ENCODE measurements around the gene TMEM109.

TMEM109 gene, protein sequence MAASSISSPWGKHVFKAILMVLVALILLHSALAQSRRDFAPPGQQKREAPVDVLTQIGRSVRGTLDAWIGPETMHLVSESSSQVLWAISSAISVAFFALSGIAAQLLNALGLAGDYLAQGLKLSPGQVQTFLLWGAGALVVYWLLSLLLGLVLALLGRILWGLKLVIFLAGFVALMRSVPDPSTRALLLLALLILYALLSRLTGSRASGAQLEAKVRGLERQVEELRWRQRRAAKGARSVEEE

DNA sequence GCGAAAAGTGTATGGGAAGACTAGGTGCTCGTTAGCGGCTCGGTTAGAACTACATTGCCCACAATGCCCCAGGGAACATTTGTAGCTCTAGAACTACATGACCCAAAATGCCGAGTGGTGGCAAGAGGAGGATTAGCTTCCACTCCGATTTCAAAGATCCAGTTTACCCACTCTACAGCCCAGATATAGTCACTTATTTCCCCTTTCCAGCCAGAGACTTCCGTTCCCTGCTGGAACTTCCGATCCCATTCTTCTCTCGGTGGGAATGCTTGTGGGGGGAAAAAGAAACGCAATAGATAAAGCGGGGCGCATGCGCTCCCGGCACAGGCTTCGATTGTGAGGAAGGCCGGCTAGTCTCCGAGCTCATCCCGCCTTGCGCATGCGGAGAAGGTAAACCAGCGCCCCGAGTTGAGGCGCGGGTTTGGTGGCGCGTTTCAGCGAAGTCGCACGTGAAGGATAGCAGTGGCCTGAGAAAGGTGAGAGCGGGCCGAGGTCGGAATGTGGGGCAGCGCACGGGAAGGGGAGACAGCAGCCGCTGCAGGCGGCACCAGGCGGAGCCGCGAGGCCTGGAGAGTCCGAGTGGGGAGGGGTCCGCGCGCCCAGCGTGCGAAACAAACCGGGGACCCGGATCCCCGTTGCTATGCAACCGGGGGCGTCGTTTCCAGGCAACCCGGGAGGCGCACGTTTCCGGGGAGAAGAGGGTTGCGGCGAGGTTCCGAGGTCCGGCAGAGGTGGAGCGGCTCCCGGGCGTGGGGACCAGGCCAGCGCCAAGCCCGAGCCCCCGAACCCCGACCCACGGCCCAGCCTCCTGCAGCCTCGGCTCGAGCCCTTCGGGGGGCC is at the start of gene TMEM109:
Gene TMEM109, plus strand, starts transcription at position 366 of the 840 bp plus-strand sequence. CDS start 5,536 bp downstream, outside the sequence.
- peak; percentile 45 to 96 (median 88) for DNase-seq

GRCh38 chr11:60864856-60865513 is 49.0 kb upstream of the TMEM109 start:
- no peak for DNase-seq

DNA sequence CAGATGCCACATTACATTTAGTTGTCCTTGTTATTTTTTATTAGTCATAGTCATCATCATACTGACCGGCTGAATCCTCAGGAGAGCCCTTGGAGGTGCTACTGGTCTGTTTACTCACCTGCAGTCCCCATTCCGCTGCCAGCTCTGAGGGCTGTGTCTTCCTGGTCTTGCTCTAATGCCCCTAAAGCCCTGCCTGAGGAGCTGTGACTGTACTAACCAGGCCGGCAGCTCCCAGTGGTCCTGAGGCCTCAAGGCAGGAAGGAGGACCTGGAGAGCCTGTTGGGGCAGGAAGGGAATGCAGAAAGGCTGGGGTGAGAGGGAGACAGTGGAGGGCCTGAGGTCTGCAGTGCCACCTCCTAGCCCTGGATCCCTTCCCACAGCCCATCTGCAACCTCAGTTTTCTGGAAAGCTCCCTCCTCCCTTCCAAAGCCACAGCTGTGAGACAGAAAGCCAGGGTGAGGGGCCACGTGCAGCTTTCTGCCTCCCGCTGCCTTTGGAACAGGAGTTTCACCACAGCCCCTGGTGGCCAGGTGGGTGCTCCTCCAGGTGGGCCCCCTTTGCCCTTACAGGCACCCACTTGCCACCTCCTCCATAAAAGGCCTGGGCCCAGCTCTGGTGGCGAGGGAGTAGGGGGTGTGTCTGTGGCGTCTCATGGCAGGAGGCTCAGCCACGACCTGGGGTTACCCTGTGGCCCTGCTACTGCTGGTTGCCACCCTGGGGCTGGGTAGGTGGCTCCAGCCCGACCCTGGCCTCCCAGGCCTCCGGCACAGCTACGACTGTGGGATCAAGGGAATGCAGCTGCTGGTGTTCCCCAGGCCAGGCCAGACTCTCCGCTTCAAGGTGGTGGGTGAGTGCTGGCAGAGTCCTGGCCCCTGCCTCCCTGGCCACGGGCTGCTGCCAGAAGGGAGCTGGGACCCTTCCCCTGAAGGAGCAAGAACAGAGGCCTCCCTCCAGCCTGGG is 46.8 kb upstream of the TMEM109 start, which contains the start of gene ZP1:
Gene ZP1, plus strand, starts transcription at position 632 of the 960 bp plus-strand sequence. Its CDS starts 20 bp downstream, at position 652.
- DNase-seq, result no peak

- DNase-seq, result no peak
These were observed 45.9 kb upstream of the TMEM109 start for GRCh38 chr11:60867871-60868681.

GRCh38 chr11:60868682-60869450 is 45.1 kb upstream of the TMEM109 start:
- DNase-seq, result no peak

GRCh38 chr11:60869451-60869825 is 44.5 kb upstream of the TMEM109 start:
- DNase-seq, result no peak

- peak in 1 of 14 donors; percentile 53 for DNase-seq
These were observed 43.7 kb upstream of the TMEM109 start for GRCh38 chr11:60870276-60870675.

DNA sequence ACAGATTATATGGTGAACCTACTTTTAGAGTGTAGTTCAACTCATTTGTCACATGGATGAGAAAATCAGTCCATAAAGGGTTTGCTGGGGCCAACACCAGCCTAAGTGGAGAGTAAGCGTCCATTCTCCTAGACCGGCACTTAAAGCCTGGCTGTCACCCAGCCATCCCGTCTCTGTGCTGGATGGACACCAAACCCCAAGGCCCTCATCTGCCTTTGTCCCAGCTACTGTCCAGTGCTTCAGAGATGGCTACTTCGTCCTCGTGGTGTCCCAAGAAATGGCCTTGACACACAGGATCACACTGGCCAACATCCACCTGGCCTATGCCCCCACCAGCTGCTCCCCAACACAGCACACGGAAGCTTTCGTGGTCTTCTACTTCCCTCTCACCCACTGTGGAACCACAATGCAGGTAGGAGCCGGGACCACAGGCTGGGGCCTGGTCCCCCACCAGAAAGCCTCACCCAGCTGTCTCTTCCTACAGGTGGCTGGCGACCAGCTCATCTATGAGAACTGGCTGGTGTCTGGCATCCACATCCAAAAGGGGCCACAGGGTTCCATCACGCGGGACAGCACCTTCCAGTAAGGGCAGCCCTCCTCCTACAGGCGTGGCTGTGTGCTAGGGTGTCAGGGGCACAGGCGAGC is 43.1 kb upstream of the TMEM109 start:
- DNase-seq, result no peak

DNA sequence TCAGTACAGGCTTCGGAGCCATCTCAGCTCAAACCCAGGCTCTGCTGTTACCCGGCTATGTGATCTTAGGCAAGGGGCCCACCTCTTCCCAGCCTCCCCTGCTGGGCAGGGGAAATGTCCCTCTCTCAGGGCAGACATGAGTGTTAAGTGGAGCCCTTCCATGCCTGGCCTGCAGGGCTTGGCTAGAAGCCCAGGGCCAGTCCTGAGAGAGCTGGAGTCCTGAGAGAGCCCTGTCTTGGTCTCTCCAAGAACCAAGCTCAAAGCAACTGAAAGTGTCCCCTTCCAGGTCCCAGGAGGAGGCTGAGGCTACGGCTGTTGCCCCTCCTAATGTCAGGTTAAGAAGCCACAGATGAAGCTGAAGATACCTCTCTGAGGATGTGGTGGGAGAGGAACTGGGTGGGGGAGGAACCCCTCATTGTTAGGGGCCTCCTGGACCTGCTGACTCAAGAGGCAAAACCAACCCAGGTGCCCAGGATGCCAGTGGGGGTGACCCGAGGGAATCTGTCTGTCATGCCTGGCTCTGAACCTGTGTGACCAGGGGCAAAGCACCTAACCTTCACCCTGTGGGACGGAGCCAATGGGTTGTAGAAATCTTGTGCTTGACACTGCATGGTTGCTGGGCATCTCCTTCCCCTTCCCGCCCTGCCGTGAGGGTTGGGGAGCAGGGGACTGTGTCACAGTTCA is 42.4 kb upstream of the TMEM109 start:
- peak in 1 of 14 donors; percentile 12 for DNase-seq

DNA sequence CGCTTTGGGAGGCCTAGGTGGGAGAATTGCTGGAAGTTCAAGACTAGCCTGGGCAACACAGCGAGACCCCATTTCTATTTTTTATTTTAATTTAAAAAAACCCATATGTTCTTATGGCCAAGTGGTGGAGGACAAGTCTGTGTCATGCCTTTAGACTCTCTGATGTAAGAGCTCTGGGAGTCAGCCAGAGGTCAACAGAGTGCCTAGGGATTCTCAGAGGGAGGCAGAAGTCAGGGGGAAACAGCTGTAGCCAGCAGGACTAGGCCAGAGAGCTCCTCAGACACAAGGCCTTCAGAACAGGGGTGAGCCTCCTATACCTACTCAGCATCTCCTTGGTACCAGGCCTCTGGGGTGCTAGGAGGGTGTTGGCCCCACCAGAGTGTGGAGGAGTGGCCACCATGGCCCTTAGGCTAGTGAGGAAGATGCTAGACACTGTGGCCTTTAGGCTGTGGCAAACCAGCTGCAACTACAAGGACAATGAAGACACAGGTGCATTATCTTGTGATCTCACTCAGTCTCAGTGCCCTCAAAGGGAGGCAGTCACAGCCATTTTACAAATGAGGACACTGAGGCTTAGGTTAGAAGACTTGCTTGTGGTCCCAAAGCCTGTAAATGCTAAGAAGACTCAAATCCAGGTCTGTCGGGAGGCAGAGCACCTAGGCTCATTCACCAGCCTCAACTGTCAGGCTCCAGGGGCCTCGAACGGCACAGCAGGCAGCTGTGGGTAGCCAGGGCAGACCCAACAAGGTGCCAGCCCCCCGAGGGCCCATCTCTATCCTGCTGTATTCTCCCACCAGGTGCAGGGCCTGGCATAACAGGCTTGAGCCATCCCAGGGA is 41.6 kb upstream of the TMEM109 start:
- DNase-seq, result no peak

DNA sequence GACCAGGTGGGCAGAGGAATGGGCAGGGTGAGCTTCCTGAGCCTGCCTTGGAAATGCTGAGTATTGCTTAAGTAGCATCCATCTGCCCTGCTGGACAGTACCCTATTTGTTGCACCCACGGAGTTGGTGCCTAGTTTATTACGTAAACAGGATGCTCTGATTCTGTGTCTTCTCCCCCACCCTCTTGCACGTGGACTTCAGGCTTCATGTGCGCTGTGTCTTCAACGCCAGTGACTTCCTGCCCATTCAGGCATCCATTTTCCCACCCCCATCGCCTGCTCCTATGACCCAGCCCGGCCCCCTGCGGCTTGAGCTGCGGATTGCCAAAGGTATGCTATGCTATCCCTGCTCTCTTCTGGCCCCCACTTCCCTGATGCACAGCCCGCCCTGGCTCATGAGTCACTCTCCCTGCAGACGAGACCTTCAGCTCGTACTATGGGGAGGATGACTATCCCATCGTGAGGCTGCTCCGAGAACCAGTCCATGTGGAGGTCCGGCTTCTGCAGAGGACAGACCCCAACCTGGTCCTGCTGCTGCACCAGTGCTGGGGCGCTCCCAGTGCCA is 40.9 kb upstream of the TMEM109 start:
- DNase-seq, result peak in 1 of 14 donors; percentile 61

GRCh38 chr11:60873533-60873932 is 40.4 kb upstream of the TMEM109 start:
- no peak for DNase-seq

GRCh38 chr11:60874421-60875365 is 39.3 kb upstream of the TMEM109 start:
- DNase-seq, result no peak

DNA sequence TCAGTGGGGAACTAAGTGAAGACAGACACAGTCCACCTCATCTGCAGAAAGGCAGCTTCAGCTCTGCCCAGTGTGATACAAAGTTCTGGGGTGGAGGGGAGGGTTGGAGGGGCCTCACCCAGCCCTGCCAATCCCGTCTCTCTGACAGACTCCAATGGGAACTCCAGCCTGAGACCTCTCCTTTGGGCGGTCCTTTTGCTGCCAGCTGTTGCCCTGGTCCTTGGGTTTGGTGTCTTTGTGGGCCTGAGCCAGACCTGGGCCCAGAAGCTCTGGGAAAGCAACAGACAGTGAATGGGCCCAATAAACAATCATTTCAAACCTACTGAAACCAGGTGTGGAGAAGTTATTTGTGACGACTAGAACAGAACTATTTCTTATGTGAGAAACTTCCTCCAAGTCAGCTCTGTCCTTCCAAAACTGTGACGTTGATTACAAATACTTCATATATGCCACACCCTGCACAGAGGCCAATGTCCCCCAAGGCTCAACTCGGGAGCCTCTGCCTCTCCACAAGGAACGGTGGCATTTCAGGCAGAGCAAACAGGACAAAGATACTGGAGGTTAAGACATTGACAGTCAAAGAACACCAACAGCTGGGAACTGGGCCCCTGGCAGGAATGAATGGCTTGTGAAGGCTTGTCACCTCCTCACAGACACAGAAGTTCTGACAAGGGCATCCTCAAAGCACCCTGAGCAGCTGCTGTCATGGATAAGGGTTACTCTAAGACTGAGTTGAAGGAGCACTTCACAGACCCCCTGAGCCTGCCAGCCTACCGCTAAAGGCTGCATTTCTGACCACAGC is 38.4 kb upstream of the TMEM109 start:
- no peak for DNase-seq

GRCh38 chr11:60876168-60876485 is 37.8 kb upstream of the TMEM109 start:
- DNase-seq, result no peak

All from C1 segment of cervical spinal cord (tissue), 14 donors.